ENCODE measurements around the gene KISS1. TPM values are rescaled to one million over a fixed set of nuclear protein-coding genes. Genes with fewer than 3 reads are reported as not detected.

The KISS1 gene
- total and polyA plus RNA-seq, 2 donors: 0.90 to 4.3 TPM

DNA sequence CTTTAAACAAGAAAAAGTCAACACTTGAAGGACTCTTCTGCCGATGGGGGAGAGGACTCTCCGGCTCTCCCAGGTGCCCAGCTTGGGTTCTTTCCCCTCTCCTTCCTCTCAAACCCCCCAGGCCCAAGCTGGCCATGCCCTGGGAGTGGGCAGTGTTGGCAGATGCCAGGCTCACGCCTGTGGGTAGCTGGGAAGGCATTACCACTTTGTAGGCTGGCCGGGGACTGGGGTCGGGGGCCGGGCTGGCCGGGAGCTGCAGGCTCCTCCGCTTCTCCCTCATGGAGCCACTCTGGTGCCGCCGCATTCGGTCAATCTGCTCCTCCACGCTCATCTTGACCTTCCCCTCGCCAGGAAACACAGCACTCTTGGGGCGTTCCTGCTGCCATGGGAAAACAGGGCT, 33.9 kb upstream of the KISS1 start:
- no peaks in the 10 kb centered on the region for H3K4me1 ChIP-seq (ENCODE audit: control insufficient read depth in 2 of 2, insufficient read depth in 2 of 2, low read length in 2 of 2)
- H3K27ac ChIP-seq (ENCODE audit: low read depth in 1 of 2, low read length in 1 of 2): no peak overlapping the region
- no peaks in the 10 kb centered on the region for H3K27me3 ChIP-seq (ENCODE audit: control insufficient read depth in 2 of 2, insufficient read depth in 1 of 2, low read length in 1 of 2)
- no peaks in the 10 kb centered on the region for H3K9me3 ChIP-seq (ENCODE audit: control insufficient read depth in 2 of 2, insufficient read depth in 1 of 2, low read length in 1 of 2)
- no peak overlapping the region for H3K4me3 ChIP-seq (ENCODE audit: low read length in 2 of 2)
- 96% methylated on average over 14 of the region's 14 CpGs for WGBS
- DNase-seq (ENCODE audit: low read depth in 6 of 9, low spot score in 9 of 9): no peak
- H3K36me3 ChIP-seq (ENCODE audit: control insufficient read depth in 2 of 2, insufficient read depth in 2 of 2, low read length in 1 of 2): no peaks in the 10 kb centered on the region

DNA sequence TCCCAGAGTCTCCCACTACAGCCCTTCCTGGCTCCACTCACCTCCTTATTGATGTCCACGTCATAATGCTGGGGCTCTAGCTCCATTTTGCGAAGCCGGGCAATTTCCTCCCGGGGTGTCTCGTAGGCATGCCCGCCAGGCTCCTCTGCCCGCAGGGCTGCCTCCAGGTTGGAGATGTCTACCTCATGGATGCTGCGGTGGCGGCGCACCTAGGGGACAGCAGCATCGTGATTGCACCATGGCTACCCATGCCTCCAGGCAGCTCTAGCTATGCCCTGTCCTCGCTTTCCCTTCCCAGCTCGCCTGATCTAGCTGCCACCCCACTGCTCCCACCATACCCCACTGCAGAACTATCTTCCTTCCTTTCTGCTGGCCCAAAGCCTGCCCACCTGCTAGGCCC, 32.6 kb upstream of the KISS1 start:
- no peaks in the 10 kb centered on the region for H3K27me3 ChIP-seq (ENCODE audit: control insufficient read depth in 2 of 2, insufficient read depth in 1 of 2, low read length in 1 of 2)
- H3K36me3 ChIP-seq (ENCODE audit: control insufficient read depth in 2 of 2, insufficient read depth in 2 of 2, low read length in 1 of 2): no peaks in the 10 kb centered on the region
- 97% methylated on average over 13 of the region's 13 CpGs for WGBS

DNA sequence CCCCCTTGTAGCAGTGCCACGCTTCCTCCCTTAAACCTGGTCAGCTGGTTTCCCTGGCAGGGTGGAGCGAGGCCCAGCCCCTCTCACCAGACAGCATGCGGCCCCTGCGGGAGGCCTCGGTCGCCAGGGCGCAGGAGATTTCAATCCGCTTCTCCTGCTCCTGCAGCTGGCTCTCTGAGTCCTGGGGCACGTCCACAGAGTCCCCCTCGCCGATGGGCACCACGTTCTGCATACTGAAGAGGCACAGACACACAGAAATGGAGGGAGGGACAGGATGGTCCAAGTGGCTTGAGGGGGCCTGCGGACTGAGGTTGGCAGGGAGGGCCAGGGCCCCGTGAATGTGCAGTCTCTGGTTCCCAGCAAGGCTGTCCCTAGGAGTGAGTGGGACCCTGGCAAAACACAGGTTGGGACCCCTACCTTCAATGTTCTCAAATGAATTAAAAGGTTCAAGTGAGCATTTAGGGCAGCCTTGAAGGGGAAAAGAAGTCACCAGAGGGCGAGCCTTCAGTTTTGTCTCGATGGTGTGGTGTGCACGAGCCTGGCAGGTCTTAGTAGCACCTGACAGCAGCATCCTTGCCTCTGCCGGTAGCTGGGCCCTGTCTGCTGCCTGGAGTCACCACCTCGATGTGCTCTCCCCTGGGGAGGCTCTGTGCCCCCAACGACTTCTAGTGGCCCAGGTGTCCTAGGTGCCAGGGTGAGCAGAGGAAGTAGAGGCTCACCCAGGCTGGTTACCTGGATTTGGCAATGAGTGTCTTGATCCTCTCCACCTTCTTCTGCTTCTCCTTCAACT, 31.9 kb upstream of the KISS1 start:
- Histone ChIP-seq H3K27me3 (ENCODE audit: control insufficient read depth in 2 of 2, insufficient read depth in 1 of 2, low read length in 1 of 2) (no peaks in the 10 kb centered on the region), H3K4me1 (ENCODE audit: control insufficient read depth in 2 of 2, insufficient read depth in 2 of 2, low read length in 2 of 2) (no peaks in the 10 kb centered on the region), H3K36me3 (ENCODE audit: control insufficient read depth in 2 of 2, insufficient read depth in 2 of 2, low read length in 1 of 2) (no peaks in the 10 kb centered on the region), H3K9me3 (ENCODE audit: control insufficient read depth in 2 of 2, insufficient read depth in 1 of 2, low read length in 1 of 2) (no peaks in the 10 kb centered on the region), H3K4me3 (ENCODE audit: low read length in 2 of 2) (no peak overlapping the region), H3K27ac (ENCODE audit: low read depth in 1 of 2, low read length in 1 of 2) (no peak overlapping the region)
- no peak for DNase-seq (ENCODE audit: low read depth in 6 of 9, low spot score in 9 of 9)
- WGBS: 93% methylated on average over 20 of the region's 20 CpGs

More for the DNA sequence above, 32.6 kb upstream of the KISS1 start:
- DNase-seq (ENCODE audit: low read depth in 6 of 9, low spot score in 9 of 9): no peak
- Histone ChIP-seq H3K4me3 (ENCODE audit: low read length in 2 of 2) (no peak overlapping the region), H3K9me3 (ENCODE audit: control insufficient read depth in 2 of 2, insufficient read depth in 1 of 2, low read length in 1 of 2) (no peaks in the 10 kb centered on the region), H3K27ac (ENCODE audit: low read depth in 1 of 2, low read length in 1 of 2) (no peak overlapping the region), H3K4me1 (ENCODE audit: control insufficient read depth in 2 of 2, insufficient read depth in 2 of 2, low read length in 2 of 2) (no peaks in the 10 kb centered on the region)

DNA sequence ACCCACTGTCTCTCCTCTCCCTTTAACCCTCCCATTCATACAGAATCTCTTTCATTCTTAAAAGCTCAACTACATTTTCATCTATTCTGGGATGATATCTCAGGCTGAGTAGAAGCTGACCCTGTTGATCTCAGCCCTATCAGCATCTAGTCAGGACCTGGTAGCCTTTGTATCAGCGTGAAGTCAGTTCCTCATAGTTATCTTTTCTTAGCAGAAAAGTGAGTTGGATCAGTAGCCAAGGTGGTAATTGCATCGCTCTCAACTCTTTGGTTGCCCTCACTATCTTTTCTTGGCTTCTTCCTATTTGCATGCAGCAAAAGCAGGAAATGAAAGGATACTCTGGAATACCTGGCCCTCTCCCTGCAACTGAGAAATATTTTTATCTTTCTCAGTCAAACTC, 31.1 kb upstream of the KISS1 start:
- H3K36me3 ChIP-seq (ENCODE audit: control insufficient read depth in 2 of 2, insufficient read depth in 2 of 2, low read length in 1 of 2): no peaks in the 10 kb centered on the region
- 98% methylated on average over 2 of the region's 2 CpGs for WGBS
- H3K27ac ChIP-seq (ENCODE audit: low read depth in 1 of 2, low read length in 1 of 2): no peak overlapping the region
- no peaks in the 10 kb centered on the region for H3K4me1 ChIP-seq (ENCODE audit: control insufficient read depth in 2 of 2, insufficient read depth in 2 of 2, low read length in 2 of 2)
- H3K27me3 ChIP-seq (ENCODE audit: control insufficient read depth in 2 of 2, insufficient read depth in 1 of 2, low read length in 1 of 2): no peaks in the 10 kb centered on the region
- H3K9me3 ChIP-seq (ENCODE audit: control insufficient read depth in 2 of 2, insufficient read depth in 1 of 2, low read length in 1 of 2): no peaks in the 10 kb centered on the region
- no peak for DNase-seq (ENCODE audit: low read depth in 6 of 9, low spot score in 9 of 9)
- H3K4me3 ChIP-seq (ENCODE audit: low read length in 2 of 2): no peak overlapping the region

DNA sequence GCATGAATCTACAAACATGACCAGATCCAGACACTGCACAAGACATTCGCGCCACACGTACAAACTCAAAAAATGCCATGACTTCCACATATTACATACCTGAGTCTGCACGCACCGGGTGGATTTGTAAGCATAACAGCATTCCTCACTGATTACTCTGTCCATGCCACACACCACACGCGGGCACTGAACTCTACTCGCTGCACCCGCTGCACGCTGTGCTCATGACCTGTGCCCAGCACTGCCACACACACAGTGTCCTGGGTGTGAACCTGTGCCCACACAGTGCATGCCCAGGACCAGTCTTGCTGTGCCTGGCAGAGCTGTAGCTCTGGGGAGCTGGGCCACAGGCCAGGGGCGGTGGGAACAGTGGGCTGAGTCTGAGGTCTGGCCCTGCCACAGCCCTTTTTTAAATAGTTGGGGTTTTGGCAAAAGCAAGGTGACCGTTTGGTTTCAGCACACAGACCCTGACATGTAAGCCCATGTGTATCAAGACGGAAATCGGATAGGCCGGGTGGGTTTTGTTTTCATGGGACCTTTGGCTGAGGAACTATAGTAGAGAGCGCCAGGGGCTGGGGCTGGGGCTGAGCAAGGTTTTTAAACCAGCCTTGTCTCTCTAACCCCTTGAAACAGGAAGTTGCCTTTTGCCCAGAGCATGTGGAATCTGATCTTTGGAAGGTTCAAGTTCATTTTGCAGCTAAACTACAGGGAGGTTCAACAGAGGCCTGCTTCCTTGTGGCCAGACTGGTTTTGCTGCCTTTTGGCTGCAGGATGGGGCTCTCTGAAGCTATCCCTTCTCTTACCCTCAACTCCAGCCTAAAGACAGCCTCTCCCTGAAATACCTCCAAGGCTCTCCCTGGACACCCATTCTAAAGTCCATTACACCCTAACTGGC, 29.8 kb upstream of the KISS1 start:
- Histone ChIP-seq H3K4me1 (ENCODE audit: control insufficient read depth in 2 of 2, insufficient read depth in 2 of 2, low read length in 2 of 2) (no peaks in the 10 kb centered on the region), H3K27me3 (ENCODE audit: control insufficient read depth in 2 of 2, insufficient read depth in 1 of 2, low read length in 1 of 2) (no peaks in the 10 kb centered on the region), H3K9me3 (ENCODE audit: control insufficient read depth in 2 of 2, insufficient read depth in 1 of 2, low read length in 1 of 2) (no peaks in the 10 kb centered on the region), H3K4me3 (ENCODE audit: low read length in 2 of 2) (no peak overlapping the region), H3K27ac (ENCODE audit: low read depth in 1 of 2, low read length in 1 of 2) (no peak overlapping the region), H3K36me3 (ENCODE audit: control insufficient read depth in 2 of 2, insufficient read depth in 2 of 2, low read length in 1 of 2) (no peaks in the 10 kb centered on the region)
- 94% methylated on average over 16 of the region's 16 CpGs for WGBS
- DNase-seq (ENCODE audit: low read depth in 6 of 9, low spot score in 9 of 9): no peak

DNA sequence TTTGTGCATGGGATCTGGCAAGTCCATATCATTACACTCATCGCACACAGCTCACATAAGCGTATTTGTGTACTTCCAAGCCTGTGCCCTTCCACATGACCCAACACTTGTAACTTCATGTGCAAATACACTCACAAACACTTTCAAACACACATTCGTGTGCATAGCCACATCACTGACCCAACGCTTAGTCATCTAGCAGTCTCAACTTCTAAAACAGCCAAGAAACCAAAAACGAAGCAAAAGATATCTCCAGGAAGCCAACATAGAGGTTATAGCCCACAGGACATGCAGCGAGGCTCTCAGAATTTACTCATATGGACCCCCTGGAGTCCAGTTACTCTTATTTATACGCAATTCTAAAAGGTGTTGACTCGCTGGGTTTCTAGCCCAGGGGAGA, 28.4 kb upstream of the KISS1 start:
- Histone ChIP-seq H3K9me3 (ENCODE audit: control insufficient read depth in 2 of 2, insufficient read depth in 1 of 2, low read length in 1 of 2) (no peaks in the 10 kb centered on the region), H3K4me3 (ENCODE audit: low read length in 2 of 2) (no peak overlapping the region), H3K27me3 (ENCODE audit: control insufficient read depth in 2 of 2, insufficient read depth in 1 of 2, low read length in 1 of 2) (no peaks in the 10 kb centered on the region), H3K4me1 (ENCODE audit: control insufficient read depth in 2 of 2, insufficient read depth in 2 of 2, low read length in 2 of 2) (no peaks in the 10 kb centered on the region), H3K36me3 (ENCODE audit: control insufficient read depth in 2 of 2, insufficient read depth in 2 of 2, low read length in 1 of 2) (no peaks in the 10 kb centered on the region), H3K27ac (ENCODE audit: low read depth in 1 of 2, low read length in 1 of 2) (no peak overlapping the region)
- DNase-seq (ENCODE audit: low read depth in 6 of 9, low spot score in 9 of 9): no peak
- 91% methylated on average over 8 of the region's 8 CpGs for whole genome bisulfite sequencing

DNA sequence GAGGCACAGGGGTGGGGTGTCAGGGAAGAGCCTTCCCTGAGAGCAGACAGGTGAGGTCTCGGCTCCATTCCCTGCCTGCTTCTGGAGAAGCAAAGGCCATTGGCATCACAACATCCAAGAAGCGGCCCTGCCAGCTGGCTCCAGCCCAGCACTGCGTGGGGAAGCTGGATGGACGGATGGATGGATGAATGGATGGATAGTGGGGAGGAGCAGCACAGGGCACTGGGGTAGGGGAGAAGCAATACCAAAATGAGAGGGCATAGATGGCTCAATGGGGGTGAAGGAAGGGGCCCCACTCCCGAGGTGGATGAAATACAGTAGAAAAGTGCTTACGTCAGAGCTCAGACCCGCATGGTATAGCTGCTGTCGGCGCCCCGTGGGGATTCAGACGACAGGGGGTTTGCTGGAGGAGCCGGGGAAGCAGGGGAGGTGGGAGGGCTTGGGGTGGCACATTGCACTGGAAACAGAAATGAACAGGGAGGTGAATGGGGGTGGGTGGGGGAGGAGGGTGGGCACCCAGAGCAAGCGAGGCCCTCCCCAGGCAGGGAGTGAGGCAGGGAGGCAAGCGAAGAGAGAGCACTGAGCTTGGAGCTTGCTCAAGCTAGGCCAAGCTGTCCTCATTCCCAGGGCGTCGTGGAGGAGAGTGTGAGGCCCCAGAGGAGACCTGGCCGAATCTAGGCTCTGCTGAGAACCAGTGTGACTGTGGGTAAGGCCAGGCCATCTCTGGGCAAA, 27.0 kb upstream of the KISS1 start:
- H3K27ac ChIP-seq (ENCODE audit: low read depth in 1 of 2, low read length in 1 of 2): no peak overlapping the region
- no peak overlapping the region for H3K4me3 ChIP-seq (ENCODE audit: low read length in 2 of 2)
- H3K9me3 ChIP-seq (ENCODE audit: control insufficient read depth in 2 of 2, insufficient read depth in 1 of 2, low read length in 1 of 2): no peaks in the 10 kb centered on the region
- no peak for DNase-seq (ENCODE audit: low read depth in 6 of 9, low spot score in 9 of 9)
- 95% methylated on average over 17 of the region's 17 CpGs for WGBS
- no peaks in the 10 kb centered on the region for H3K36me3 ChIP-seq (ENCODE audit: control insufficient read depth in 2 of 2, insufficient read depth in 2 of 2, low read length in 1 of 2)
- H3K27me3 ChIP-seq (ENCODE audit: control insufficient read depth in 2 of 2, insufficient read depth in 1 of 2, low read length in 1 of 2): no peaks in the 10 kb centered on the region
- peaks cover 0 to 5% of the 10 kb centered on the region in 2 donors for H3K4me1 ChIP-seq (ENCODE audit: control insufficient read depth in 2 of 2, insufficient read depth in 2 of 2, low read length in 2 of 2)

DNA sequence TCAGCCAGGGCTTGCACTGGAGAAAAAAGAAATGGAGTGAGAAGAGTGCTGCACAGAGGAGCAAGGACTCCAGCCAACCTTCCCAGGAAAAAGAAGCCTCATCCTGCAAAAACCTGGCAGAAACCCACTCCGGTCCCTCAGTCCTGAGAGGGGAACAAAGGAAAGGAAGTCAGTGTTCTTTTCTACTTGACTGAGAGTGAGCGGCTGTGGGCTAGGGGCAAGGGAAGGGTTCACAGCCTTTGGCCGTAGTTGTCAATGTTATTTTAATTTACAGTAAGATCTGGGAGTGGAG, 26.4 kb upstream of the KISS1 start:
- WGBS: 91% methylated on average over 3 of the region's 3 CpGs
- Histone ChIP-seq H3K27me3 (ENCODE audit: control insufficient read depth in 2 of 2, insufficient read depth in 1 of 2, low read length in 1 of 2) (no peaks in the 10 kb centered on the region), H3K4me1 (ENCODE audit: control insufficient read depth in 2 of 2, insufficient read depth in 2 of 2, low read length in 2 of 2) (peaks cover 0 to 9% of the 10 kb centered on the region in 2 donors), H3K4me3 (ENCODE audit: low read length in 2 of 2) (no peak overlapping the region), H3K9me3 (ENCODE audit: control insufficient read depth in 2 of 2, insufficient read depth in 1 of 2, low read length in 1 of 2) (no peaks in the 10 kb centered on the region), H3K27ac (ENCODE audit: low read depth in 1 of 2, low read length in 1 of 2) (no peak overlapping the region), H3K36me3 (ENCODE audit: control insufficient read depth in 2 of 2, insufficient read depth in 2 of 2, low read length in 1 of 2) (no peaks in the 10 kb centered on the region)
- no peak for DNase-seq (ENCODE audit: low read depth in 6 of 9, low spot score in 9 of 9)

Measured in thymus (tissue), 11 donors.